ENCODE data around the gene FRMD8. TPM values are rescaled to one million over a fixed set of nuclear protein-coding genes. Genes with fewer than 3 reads are reported as not detected.

The FRMD8 gene
- total and polyA plus RNA-seq, 2 of the 4 experiments (the other 2 are of a cell fraction), result 11.3 to 19.8 TPM

DNA sequence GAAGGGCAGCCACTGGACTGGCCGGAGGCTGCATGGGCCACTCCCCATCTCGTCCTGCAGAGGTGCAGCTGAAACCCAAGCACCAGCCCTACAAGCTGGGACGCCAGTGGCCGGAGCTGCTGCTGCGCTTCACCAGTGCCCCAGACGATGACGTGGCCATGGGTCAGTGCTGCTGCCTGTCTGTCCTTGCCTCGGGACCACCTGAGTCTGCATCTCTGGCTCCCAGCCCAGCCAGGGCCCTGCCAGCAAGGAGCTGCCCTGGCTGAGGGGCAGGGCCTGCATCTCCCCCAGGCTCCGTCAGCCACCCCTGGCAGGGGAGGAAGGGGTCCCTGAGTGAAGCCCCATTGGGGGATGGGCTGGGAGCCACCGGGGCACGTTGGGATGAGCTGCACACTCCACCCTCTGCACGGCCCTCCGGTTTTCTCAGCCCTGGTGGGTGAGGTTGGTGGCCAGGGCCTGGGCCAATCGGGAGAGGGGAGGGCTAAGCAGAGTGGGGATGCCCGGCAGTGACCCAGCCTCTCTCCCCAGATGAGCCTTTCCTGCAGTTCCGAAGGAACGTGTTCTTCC lies 7.2 kb downstream of the FRMD8 start:
- ChIA-PET CTCF (interaction anchor here (0.5 to 0.6 kb wide), 2 partner anchors 13 to 41 kb away, joined by 3 to 7 read pairs; no protein-coding TSS in a partner anchor), POLR2A (ENCODE audit: unreplicated experiment) (no interaction called here)
- dilution Hi-C loops (cut with HindIII; ENCODE audit: low sequenced_read_pairs, unreplicated experiment) (no loop called here), intact Hi-C loops (cut with micrococcal nuclease) (no loop called here), in situ Hi-C loops (cut with MboI; ENCODE audit: low sequenced_read_pairs) (no loop called here)
- ATAC-seq (ENCODE audit: low read depth) (no peak), DNase-seq (no peak)
- no peaks in the 10 kb centered on the region for H3K9me3 ChIP-seq (ENCODE audit: control insufficient read depth, insufficient read depth, low read length)
- H2BK15ac ChIP-seq (ENCODE audit: low read depth, low read length), result no peak overlapping the region
- no peak overlapping the region for H3K56ac ChIP-seq (ENCODE audit: extremely low read depth, insufficient read depth, low read length)
- peaks cover 11% of the 10 kb centered on the region for H3K9me1 ChIP-seq (ENCODE audit: insufficient read depth, low read length)
- 83% methylated on average over 8 of the region's 17 CpGs; no CpG with 5 or more reads in 1 of the 2 experiments for WGBS, 2 experiments (ENCODE audit: extremely low coverage in 2 of 2, insufficient read length in 1 of 2)
- no peak overlapping the region for H4K8ac ChIP-seq (ENCODE audit: low read depth in 2 of 2, low read length in 2 of 2)
- H2AK9ac ChIP-seq (replicated peaks; ENCODE audit: low read depth, low read length, poor library complexity), result no peak overlapping the region
- no peak overlapping the region for H4K91ac ChIP-seq (ENCODE audit: insufficient read depth, low read depth, low read length)
- H3K27ac ChIP-seq (ENCODE audit: insufficient read depth, low read length), result no peak overlapping the region
- no peak overlapping the region for H2BK5ac ChIP-seq (ENCODE audit: low read depth, low read length, poor library complexity, severe bottlenecking)
- H4K5ac ChIP-seq (ENCODE audit: low read depth, low read length), result no peak overlapping the region
- no peak overlapping the region for H3K18ac ChIP-seq (ENCODE audit: low read depth, low read length)
- no peaks in the 10 kb centered on the region for H3K27me3 ChIP-seq (ENCODE audit: control insufficient read depth, insufficient read depth, low read length)
- no peak overlapping the region for H3K14ac ChIP-seq (replicated peaks; ENCODE audit: low read depth, low read length)
- H3K4me2 ChIP-seq (ENCODE audit: low read depth, low read length), result no peak overlapping the region
- no peak overlapping the region for H2AK5ac ChIP-seq (ENCODE audit: low read depth, low read length)
- no peak overlapping the region for H3K4ac ChIP-seq (ENCODE audit: low read depth, low read length)
- peaks cover 22% of the 10 kb centered on the region for H3K4me1 ChIP-seq (ENCODE audit: control insufficient read depth, insufficient read depth, low read length)
- H2AFZ ChIP-seq (replicated peaks; ENCODE audit: low read length, poor library complexity), result no peak overlapping the region
- no peak overlapping the region for H3K9ac ChIP-seq (ENCODE audit: low read depth, low read length)
- H2BK20ac ChIP-seq (ENCODE audit: low read depth, low read length), result no peak overlapping the region
- H3K79me1 ChIP-seq (ENCODE audit: low read depth in 1 of 2, low read length in 2 of 2), result peaks cover 9 to 81% of the 10 kb centered on the region in 2 experiments; a peak in 3 of 4 replicates
- BruUV-seq (replicated peaks), result no TSS peak
- H3K23ac ChIP-seq (ENCODE audit: low read depth, low read length), result no peak overlapping the region
- peaks cover 8% of the 10 kb centered on the region; the same call in 1 of the 2 replicates for H4K20me1 ChIP-seq (ENCODE audit: insufficient read depth, low read length)
- TF ChIP-seq MXI1 (IDR thresholded peaks at IDR 0.05; ENCODE audit: borderline replicate concordance, low read depth, low read length) (no peak), CEBPB (IDR thresholded peaks at IDR 0.05; ENCODE audit: low read depth, low read length) (no peak), SMC3 (IDR thresholded peaks at IDR 0.05; ENCODE audit: low read depth, low read length) (no peak), MAZ (IDR thresholded peaks at IDR 0.05; ENCODE audit: borderline replicate concordance, low read depth, low read length) (no peak), RFX5 (IDR thresholded peaks at IDR 0.05; ENCODE audit: low read depth, low read length) (no peak), MAFK (IDR thresholded peaks at IDR 0.05; ENCODE audit: low read depth, low read length) (no peak), RAD21 (IDR thresholded peaks at IDR 0.05; ENCODE audit: low read length) (no peak), BHLHE40 (IDR thresholded peaks at IDR 0.05; ENCODE audit: low read depth, low read length) (no peak), CHD1 (IDR thresholded peaks at IDR 0.05; ENCODE audit: low read depth, low read length) (no peak), FOS (IDR thresholded peaks at IDR 0.05; ENCODE audit: low read depth, low read length) (no peak), RCOR1 (IDR thresholded peaks at IDR 0.05; ENCODE audit: insufficient replicate concordance, low read length) (no peak), POLR2A (IDR thresholded peaks at IDR 0.05; ENCODE audit: low read depth, low read length) (no peak; the same call in 1 of the 2 replicates), NFE2L2 (IDR thresholded peaks at IDR 0.05; ENCODE audit: low read depth, low read length) (no peak)
- TF ChIP-seq, protein P1, sequence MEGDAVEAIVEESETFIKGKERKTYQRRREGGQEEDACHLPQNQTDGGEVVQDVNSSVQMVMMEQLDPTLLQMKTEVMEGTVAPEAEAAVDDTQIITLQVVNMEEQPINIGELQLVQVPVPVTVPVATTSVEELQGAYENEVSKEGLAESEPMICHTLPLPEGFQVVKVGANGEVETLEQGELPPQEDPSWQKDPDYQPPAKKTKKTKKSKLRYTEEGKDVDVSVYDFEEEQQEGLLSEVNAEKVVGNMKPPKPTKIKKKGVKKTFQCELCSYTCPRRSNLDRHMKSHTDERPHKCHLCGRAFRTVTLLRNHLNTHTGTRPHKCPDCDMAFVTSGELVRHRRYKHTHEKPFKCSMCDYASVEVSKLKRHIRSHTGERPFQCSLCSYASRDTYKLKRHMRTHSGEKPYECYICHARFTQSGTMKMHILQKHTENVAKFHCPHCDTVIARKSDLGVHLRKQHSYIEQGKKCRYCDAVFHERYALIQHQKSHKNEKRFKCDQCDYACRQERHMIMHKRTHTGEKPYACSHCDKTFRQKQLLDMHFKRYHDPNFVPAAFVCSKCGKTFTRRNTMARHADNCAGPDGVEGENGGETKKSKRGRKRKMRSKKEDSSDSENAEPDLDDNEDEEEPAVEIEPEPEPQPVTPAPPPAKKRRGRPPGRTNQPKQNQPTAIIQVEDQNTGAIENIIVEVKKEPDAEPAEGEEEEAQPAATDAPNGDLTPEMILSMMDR (conservative IDR thresholded peaks at IDR 0.05; ENCODE audit: low read depth, low read length), result no peak
- TF ChIP-seq, protein P2, sequence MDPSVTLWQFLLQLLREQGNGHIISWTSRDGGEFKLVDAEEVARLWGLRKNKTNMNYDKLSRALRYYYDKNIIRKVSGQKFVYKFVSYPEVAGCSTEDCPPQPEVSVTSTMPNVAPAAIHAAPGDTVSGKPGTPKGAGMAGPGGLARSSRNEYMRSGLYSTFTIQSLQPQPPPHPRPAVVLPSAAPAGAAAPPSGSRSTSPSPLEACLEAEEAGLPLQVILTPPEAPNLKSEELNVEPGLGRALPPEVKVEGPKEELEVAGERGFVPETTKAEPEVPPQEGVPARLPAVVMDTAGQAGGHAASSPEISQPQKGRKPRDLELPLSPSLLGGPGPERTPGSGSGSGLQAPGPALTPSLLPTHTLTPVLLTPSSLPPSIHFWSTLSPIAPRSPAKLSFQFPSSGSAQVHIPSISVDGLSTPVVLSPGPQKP (IDR thresholded peaks at IDR 0.05; ENCODE audit: borderline replicate concordance, low read depth, low read length), result no peak
- TF ChIP-seq, protein P3, sequence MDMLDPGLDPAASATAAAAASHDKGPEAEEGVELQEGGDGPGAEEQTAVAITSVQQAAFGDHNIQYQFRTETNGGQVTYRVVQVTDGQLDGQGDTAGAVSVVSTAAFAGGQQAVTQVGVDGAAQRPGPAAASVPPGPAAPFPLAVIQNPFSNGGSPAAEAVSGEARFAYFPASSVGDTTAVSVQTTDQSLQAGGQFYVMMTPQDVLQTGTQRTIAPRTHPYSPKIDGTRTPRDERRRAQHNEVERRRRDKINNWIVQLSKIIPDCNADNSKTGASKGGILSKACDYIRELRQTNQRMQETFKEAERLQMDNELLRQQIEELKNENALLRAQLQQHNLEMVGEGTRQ (IDR thresholded peaks at IDR 0.05; ENCODE audit: low read depth, low read length), result no peak
- peaks cover 49% of the 10 kb centered on the region for H3K36me3 ChIP-seq (ENCODE audit: control insufficient read depth, insufficient read depth, low read length)
- H2BK120ac ChIP-seq (ENCODE audit: low read depth, low read length), result no peak overlapping the region
- H3K4me3 ChIP-seq (ENCODE audit: insufficient read depth, low read depth, low read length), result no peak overlapping the region

Measured in IMR-90 (cell line).